GM12878 (cell line): ENCODE data around the gene POU5F1. TPM values are rescaled to one million over a fixed set of nuclear protein-coding genes. Genes with fewer than 3 reads are reported as not detected.

ENCODE experiments used
- ATAC-seq: fragments of 200-7000 bp; cut with Tn5 transposase; 3 replicates; pipeline ENCODE4 v1.9.1; 2020; ENCODE audit warnings: mild to moderate bottlenecking, moderate library complexity
- BruUV-seq: library from RNA; stranded (reverse); fragments of 400-500 nt; replicated peaks from 2 replicates; lab custom pipeline; 2021; lab: Mats Ljungman, UMichigan
- CTCF ChIA-PET: fragments of 300-600 bp; sonication (Branson Sonifier 250); formaldehyde crosslinking; extraction: SDS; loops from one replicate; lab custom pipeline; 2021; ENCODE audit warnings: inconsistent platforms; lab: Yijun Ruan, JAX
- POLR2A ChIA-PET: fragments of 350-600 bp; formaldehyde crosslinking; extraction: SDS; loops from one replicate; lab custom pipeline; 2021; ENCODE audit warnings: inconsistent platforms; lab: Charles Lee
- RAD21 ChIA-PET: fragments of 300-600 bp; sonication (Branson Sonifier 250); formaldehyde crosslinking; loops from one replicate; lab custom pipeline; 2023; ENCODE audit warnings: antibody characterized with exemption; ENCODE audit not compliant: unreplicated experiment; lab: Charles Lee
- SMC1A ChIA-PET: fragments of 300-600 bp; sonication (Branson Sonifier 250); formaldehyde crosslinking; loops from one replicate; lab custom pipeline; 2023; ENCODE audit not compliant: unreplicated experiment, uncharacterized antibody; lab: Charles Lee
- DNase-seq: peaks from one replicate; pipeline ENCODE4 v3.0.0-alpha.2; 2011; ENCODE audit warnings: low read depth, low spot score
- FAIRE-seq: peaks from 3 replicates; lab custom pipeline; 2011; peaks lifted over from hg19 to GRCh38; lab: Jason Lieb, UNC
- H2AFZ ChIP-seq: 2 replicates; pipeline ENCODE4 v1.6.0; 2011; ENCODE audit warnings: low read depth, low read length, control low read depth; ENCODE audit not compliant: control insufficient read depth
- H3K27ac ChIP-seq: 2 replicates; pipeline ENCODE4 v1.5.1; 2011; ENCODE audit warnings: control low read depth; ENCODE audit not compliant: control insufficient read depth, insufficient read depth
- H3K27me3 ChIP-seq, 2 experiments: replicated peaks in 1 of 2; 2 replicates each; pipeline versions ENCODE4 v1.6.0 to v1.6.1; 2011; ENCODE audit warnings: low read length in 1 of 2; ENCODE audit not compliant: control insufficient read depth in 2 of 2, insufficient read depth in 2 of 2
- H3K36me3 ChIP-seq, 2 experiments: 2 replicates each; pipeline ENCODE4 v1.5.1; 2011; ENCODE audit warnings: low read length in 1 of 2; ENCODE audit not compliant: control insufficient read depth in 2 of 2, insufficient read depth in 2 of 2
- H3K4me1 ChIP-seq: 2 replicates; pipeline ENCODE4 v1.6.1; 2011; ENCODE audit warnings: mild to moderate bottlenecking, low read length, moderate library complexity, mixed read lengths; ENCODE audit not compliant: control insufficient read depth, insufficient read depth
- H3K4me2 ChIP-seq: 2 replicates; pipeline ENCODE4 v1.6.0; 2011; ENCODE audit warnings: control low read depth; ENCODE audit not compliant: control insufficient read depth, insufficient read depth
- H3K4me3 ChIP-seq: fragments of 200-600 bp; sonication (generic); 2 replicates; pipeline ENCODE4 v1.5.1; 2016
- H3K79me2 ChIP-seq: 2 replicates; pipeline ENCODE4 v1.6.0; 2011; ENCODE audit warnings: low read length; ENCODE audit not compliant: control insufficient read depth, insufficient read depth
- H3K9ac ChIP-seq: 2 replicates; pipeline ENCODE4 v1.8.0; 2011; ENCODE audit warnings: low read length, control low read depth, mixed read lengths; ENCODE audit not compliant: control insufficient read depth, insufficient read depth
- H3K9me3 ChIP-seq: replicated peaks from 3 replicates; pipeline ENCODE4 v1.5.1; 2011; ENCODE audit warnings: mild to moderate bottlenecking, low read length; ENCODE audit not compliant: control insufficient read depth, insufficient read depth
- H4K20me1 ChIP-seq: 2 replicates; pipeline ENCODE4 v1.6.0; 2011; ENCODE audit not compliant: control insufficient read depth, insufficient read depth
- ATF7 ChIP-seq: fragments of 450-650 bp; IDR thresholded peaks from 2 replicates; pipeline ENCODE4 v1.6.1; 2016; ENCODE audit warnings: low read depth, mild to moderate bottlenecking
- BACH1 ChIP-seq: fragments of 450-650 bp; IDR thresholded peaks from 2 replicates; pipeline ENCODE4 v1.6.1; 2017; ENCODE audit warnings: mild to moderate bottlenecking, borderline replicate concordance
- CBX5 ChIP-seq: sonication (generic); IDR thresholded peaks from 2 replicates; pipeline ENCODE4 v1.6.1; 2016; ENCODE audit warnings: low read depth, moderate library complexity, mild to moderate bottlenecking, inconsistent platforms
- EP300 ChIP-seq, 2 experiments: fragments of 150-350 bp in 1 of 2; IDR thresholded peaks; 2 replicates each; pipeline ENCODE4 v1.6.1; 2011 to 2012; ENCODE audit warnings: low read depth in 2 of 2, low read length in 2 of 2, borderline replicate concordance in 1 of 2, improper control_type of control experiment in 1 of 2, inconsistent platforms in 1 of 2; ENCODE audit not compliant: control insufficient read depth in 1 of 2
- HDAC2 ChIP-seq: fragments of 200-600 bp; sonication (generic); IDR thresholded peaks from 2 replicates; pipeline ENCODE4 v1.6.1; 2017
- MYC ChIP-seq: IDR thresholded peaks from 2 replicates; pipeline ENCODE4 v1.6.1; 2011; ENCODE audit warnings: mild to moderate bottlenecking, low read length, moderate library complexity, inconsistent platforms; ENCODE audit not compliant: insufficient read depth, insufficient replicate concordance, insufficient read length, severe bottlenecking
- NFIC ChIP-seq: IDR thresholded peaks from 2 replicates; pipeline ENCODE4 v1.6.1; 2012; ENCODE audit warnings: low read depth, mild to moderate bottlenecking, inconsistent platforms, low read length, moderate library complexity
- NR2F1 ChIP-seq: fragments of 450-650 bp; conservative IDR thresholded peaks from 2 replicates; pipeline ENCODE4 v1.6.1; 2017; ENCODE audit warnings: mild to moderate bottlenecking
- RAD21 ChIP-seq: IDR thresholded peaks from 2 replicates; pipeline ENCODE4 v1.6.1; 2011; ENCODE audit warnings: mild to moderate bottlenecking, low read depth, low read length, moderate library complexity; ENCODE audit not compliant: insufficient read depth
- RCOR1 ChIP-seq: conservative IDR thresholded peaks from 2 replicates; pipeline ENCODE4 v1.6.1; 2012; ENCODE audit warnings: low read depth, low read length, improper control_type of control experiment
- SRF ChIP-seq, 2 experiments: IDR thresholded peaks; 2 replicates each; pipeline ENCODE4 v1.6.1; 2011; ENCODE audit warnings: low read depth in 2 of 2, low read length in 2 of 2, mild to moderate bottlenecking in 1 of 2, moderate library complexity in 1 of 2
- WGBS: methylation state at CpG from one replicate; pipeline ENCODE4 v1.1.6; 2016; ENCODE audit warnings: low lambda C conversion rate; ENCODE audit not compliant: insufficient replicate concordance, insufficient coverage; ENCODE audit errors: missing lambda C conversion rate; 5-methylcytosine and 5-hydroxymethylcytosine counted together
- in situ Hi-C: fragments of 300-500 bp; cut with MboI; formaldehyde crosslinking; loops from 9 replicates; pipeline ENCODE4 v1.14.3; 2018; ENCODE audit warnings: mixed read lengths
- intact Hi-C: fragments of 100-400 bp; cut with micrococcal nuclease; formaldehyde crosslinking; loops from one replicate; pipeline ENCODE4 v1.14.2; 2022; ENCODE audit not compliant: unreplicated experiment
- polyA plus RNA-seq, 11 experiments: library from polyadenylated mRNA; depleted of rRNA in 4 of 11; unstranded in 6 of 11; stranded (reverse) in 5 of 11; fragments of >200 nt; fragmentation: Nextera tagmentation in 4 of 11; fragmentation: Illumina TruSeq in 1 of 11; extraction: Ambion mirVana in 4 of 11; extraction: Trizol in 1 of 11; gene quantifications; 1 replicate in 1 of 11; 2 replicates in 10 of 11; pipeline versions ENCODE4 v1.2.1 to v1.2.3, GENCODE V29; 2011 to 2016; ENCODE audit warnings: inconsistent platforms in 2 of 11, missing spikeins in 2 of 11, low read depth in 1 of 11
- total RNA-seq, 4 experiments: library from RNA; depleted of rRNA in 3 of 4; stranded (reverse); fragments of >200 nt in 3 of 4; fragmentation: Illumina TruSeq in 1 of 4; extraction: Trizol in 1 of 4; gene quantifications; 2 replicates each; pipeline versions ENCODE4 v1.2.1 to v1.2.3, GENCODE V29; 2013 to 2021
- TF ChIP-seq, protein P1 (sequence below): fragments of 450-650 bp; conservative IDR thresholded peaks from 2 replicates; pipeline ENCODE4 v1.6.1; 2017; ENCODE audit warnings: mild to moderate bottlenecking, moderate library complexity
- TF ChIP-seq, protein P2 (sequence below), 3 experiments: IDR thresholded peaks in 2 of 3; conservative IDR thresholded peaks in 1 of 3; 2 replicates each; pipeline ENCODE4 v1.5.1; 2011; ENCODE audit warnings: low read depth in 3 of 3, low read length in 3 of 3, mild to moderate bottlenecking in 3 of 3, control low read depth in 2 of 3, moderate library complexity in 2 of 3, inconsistent platforms in 1 of 3, mixed read lengths in 1 of 3; ENCODE audit not compliant: control insufficient read depth in 2 of 3, insufficient read depth in 1 of 3; ENCODE audit errors: extremely low read depth in 1 of 3
- TF ChIP-seq, protein P3 (sequence below): IDR thresholded peaks from 2 replicates; pipeline ENCODE4 v1.6.1; 2011; ENCODE audit warnings: borderline replicate concordance, low read depth, mild to moderate bottlenecking, moderate library complexity, mixed read lengths, low read length; ENCODE audit not compliant: insufficient read depth; ENCODE audit errors: extremely low read length

Gene POU5F1
- total and polyA plus RNA-seq, 10 of the 15 experiments (the other 5 are each of a cell fraction or from before 2014, with no cell fraction given) = 1.4 to 5.5 (median 3.2) TPM

DNA sequence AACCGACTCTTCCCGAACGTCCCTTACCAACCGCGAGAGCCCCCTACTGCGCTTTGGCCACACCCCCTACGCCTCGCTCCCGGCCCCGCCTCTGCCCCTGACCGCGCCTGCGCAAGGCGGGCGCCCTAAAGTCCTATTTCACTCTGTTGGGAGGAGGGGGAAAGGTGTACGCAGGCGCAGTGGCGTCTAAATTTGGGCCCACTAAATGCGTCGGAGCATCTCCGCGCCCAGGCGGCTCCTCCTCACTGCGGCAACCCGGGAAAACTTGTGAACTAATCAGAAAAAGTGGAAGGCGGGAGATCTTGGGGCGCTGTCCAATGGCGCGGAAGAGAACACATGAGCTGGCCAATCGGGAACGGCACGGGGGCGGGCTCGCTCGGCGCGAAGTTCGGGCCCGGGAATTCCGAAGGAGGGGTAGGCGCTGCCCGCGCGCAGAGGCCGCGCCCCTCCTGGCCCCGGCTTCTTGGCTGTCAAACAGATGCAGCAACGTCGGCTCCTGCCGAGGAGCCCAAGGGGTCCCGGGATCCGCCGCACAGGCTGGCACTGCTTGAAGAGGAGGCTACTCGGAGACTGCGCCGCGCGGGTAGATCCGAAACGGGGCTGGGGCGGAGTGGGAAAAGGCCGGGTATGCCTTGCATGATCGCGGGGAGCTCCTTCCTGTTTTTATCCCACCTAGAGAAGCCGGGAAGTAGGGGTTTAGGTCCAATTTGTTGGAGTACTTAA, 12.2 kb downstream of the POU5F1 start, which contains the start of gene TCF19:
TCF19 (plus strand) TSS at position 450 of the 723 bp plus-strand sequence. CDS start 881 bp downstream, outside the sequence.
- H3K4me3 ChIP-seq = peak within 1 kb of the TSS; percentile 90
- H3K4me2 ChIP-seq = peak within 1 kb of the TSS; percentile 77
- peaks cover 12% of the 10 kb centered on the region for H3K4me1 ChIP-seq
- peak; percentile 98 for DNase-seq
- ChIA-PET POLR2A (interaction anchor here (0.6 to 3.0 kb wide), 5 partner anchors 26 to 803 kb away, joined by 3 to 10 read pairs (median 3); no protein-coding TSS in a partner anchor), CTCF (interaction anchor here (0.7 to 2.9 kb wide), 13 partner anchors 11 to 241 kb away, joined by 3 to 17 read pairs (median 4); partner anchors contain the start of genes POU5F1 and PSORS1C2), RAD21 (interaction anchor here (0.8 to 2.0 kb wide), 6 partner anchors 21 to 244 kb away, joined by 3 to 10 read pairs (median 4); partner anchors contain the start of gene VARS2), SMC1A (interaction anchor here (1.0 to 4.2 kb wide), 5 partner anchors 11 to 48 kb away, joined by 3 to 21 read pairs (median 12); no protein-coding TSS in a partner anchor)
- FAIRE-seq = peak; percentile 98
- no TSS peak for BruUV-seq
- H3K27me3 ChIP-seq = no peaks in the 10 kb centered on the region
- no peaks in the 10 kb centered on the region; the same call in 1 of the 2 replicates for H4K20me1 ChIP-seq
- peaks cover 39% of the 10 kb centered on the region for H3K79me2 ChIP-seq
- intact Hi-C loops = loop anchor here (2.0 kb wide), 1 partner anchor 34 kb away; no protein-coding TSS in a partner anchor
- under 1% methylated on average over 50 of the region's 65 CpGs for WGBS
- H3K9me3 ChIP-seq = no peaks in the 10 kb centered on the region
- peak within 1 kb of the TSS; percentile 84 for H3K9ac ChIP-seq
- peaks cover 8 to 12% of the 10 kb centered on the region in 2 experiments for H3K36me3 ChIP-seq
- peak within 1 kb of the TSS; percentile 80 for H2AFZ ChIP-seq
- in situ Hi-C loops = no loop called here
- H3K27ac ChIP-seq = peak within 1 kb of the TSS; percentile 67
- ATAC-seq = peak; percentile 93
- TF ChIP-seq ATF7 (0 out of 2 replicates have a peak, but pooled peaks have one; percentile 17), EP300 (IDR thresholded peaks at IDR 0.05; ENCODE audit: borderline replicate concordance in 1 of 2, control insufficient read depth in 1 of 2, low read depth in 2 of 2, low read length in 2 of 2) (no peak), RCOR1 (no peak), MYC (no peak), RAD21 (no peak), BACH1 (no peak), HDAC2 (no peak), NFIC (no peak), SRF (IDR thresholded peaks at IDR 0.05; ENCODE audit: low read depth in 2 of 2, low read length in 2 of 2) (0 out of 4 replicates have a peak, but pooled peaks have one; percentile 3 to 46), NR2F1 (no peak), CBX5 (no peak)
- TF ChIP-seq, protein P1, sequence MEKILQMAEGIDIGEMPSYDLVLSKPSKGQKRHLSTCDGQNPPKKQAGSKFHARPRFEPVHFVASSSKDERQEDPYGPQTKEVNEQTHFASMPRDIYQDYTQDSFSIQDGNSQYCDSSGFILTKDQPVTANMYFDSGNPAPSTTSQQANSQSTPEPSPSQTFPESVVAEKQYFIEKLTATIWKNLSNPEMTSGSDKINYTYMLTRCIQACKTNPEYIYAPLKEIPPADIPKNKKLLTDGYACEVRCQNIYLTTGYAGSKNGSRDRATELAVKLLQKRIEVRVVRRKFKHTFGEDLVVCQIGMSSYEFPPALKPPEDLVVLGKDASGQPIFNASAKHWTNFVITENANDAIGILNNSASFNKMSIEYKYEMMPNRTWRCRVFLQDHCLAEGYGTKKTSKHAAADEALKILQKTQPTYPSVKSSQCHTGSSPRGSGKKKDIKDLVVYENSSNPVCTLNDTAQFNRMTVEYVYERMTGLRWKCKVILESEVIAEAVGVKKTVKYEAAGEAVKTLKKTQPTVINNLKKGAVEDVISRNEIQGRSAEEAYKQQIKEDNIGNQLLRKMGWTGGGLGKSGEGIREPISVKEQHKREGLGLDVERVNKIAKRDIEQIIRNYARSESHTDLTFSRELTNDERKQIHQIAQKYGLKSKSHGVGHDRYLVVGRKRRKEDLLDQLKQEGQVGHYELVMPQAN = peak; percentile 99
- TF ChIP-seq, protein P2, sequence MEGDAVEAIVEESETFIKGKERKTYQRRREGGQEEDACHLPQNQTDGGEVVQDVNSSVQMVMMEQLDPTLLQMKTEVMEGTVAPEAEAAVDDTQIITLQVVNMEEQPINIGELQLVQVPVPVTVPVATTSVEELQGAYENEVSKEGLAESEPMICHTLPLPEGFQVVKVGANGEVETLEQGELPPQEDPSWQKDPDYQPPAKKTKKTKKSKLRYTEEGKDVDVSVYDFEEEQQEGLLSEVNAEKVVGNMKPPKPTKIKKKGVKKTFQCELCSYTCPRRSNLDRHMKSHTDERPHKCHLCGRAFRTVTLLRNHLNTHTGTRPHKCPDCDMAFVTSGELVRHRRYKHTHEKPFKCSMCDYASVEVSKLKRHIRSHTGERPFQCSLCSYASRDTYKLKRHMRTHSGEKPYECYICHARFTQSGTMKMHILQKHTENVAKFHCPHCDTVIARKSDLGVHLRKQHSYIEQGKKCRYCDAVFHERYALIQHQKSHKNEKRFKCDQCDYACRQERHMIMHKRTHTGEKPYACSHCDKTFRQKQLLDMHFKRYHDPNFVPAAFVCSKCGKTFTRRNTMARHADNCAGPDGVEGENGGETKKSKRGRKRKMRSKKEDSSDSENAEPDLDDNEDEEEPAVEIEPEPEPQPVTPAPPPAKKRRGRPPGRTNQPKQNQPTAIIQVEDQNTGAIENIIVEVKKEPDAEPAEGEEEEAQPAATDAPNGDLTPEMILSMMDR (IDR thresholded peaks at IDR 0.05 in 2 of 3, conservative IDR thresholded peaks at IDR 0.05 in 1 of 3; ENCODE audit: control insufficient read depth in 2 of 3, extremely low read depth in 1 of 3, insufficient read depth in 1 of 3, low read depth in 3 of 3, low read length in 3 of 3) = no peak
- TF ChIP-seq, protein P3, sequence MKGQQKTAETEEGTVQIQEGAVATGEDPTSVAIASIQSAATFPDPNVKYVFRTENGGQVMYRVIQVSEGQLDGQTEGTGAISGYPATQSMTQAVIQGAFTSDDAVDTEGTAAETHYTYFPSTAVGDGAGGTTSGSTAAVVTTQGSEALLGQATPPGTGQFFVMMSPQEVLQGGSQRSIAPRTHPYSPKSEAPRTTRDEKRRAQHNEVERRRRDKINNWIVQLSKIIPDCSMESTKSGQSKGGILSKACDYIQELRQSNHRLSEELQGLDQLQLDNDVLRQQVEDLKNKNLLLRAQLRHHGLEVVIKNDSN = no peak
